H1 (cell line): Measurements from ENCODE around the gene CKAP5. TPM values are rescaled to one million over a fixed set of nuclear protein-coding genes. Genes with fewer than 3 reads are reported as not detected.

Experiments
- CTCF ChIA-PET: fragments of 300-600 bp; sonication (Branson Sonifier 250); formaldehyde crosslinking; loops from one replicate; lab custom pipeline; 2021; ENCODE audit not compliant: partially characterized antibody; lab: Charles Lee
- POLR2A ChIA-PET: fragments of 300-600 bp; sonication (Branson Sonifier 250); formaldehyde crosslinking; loops from one replicate; lab custom pipeline; 2021; ENCODE audit warnings: inconsistent platforms; ENCODE audit not compliant: partially characterized antibody; lab: Charles Lee
- DNase-seq, 2 experiments: peaks; one replicate each; pipeline versions ENCODE4 v3.0.0 to v3.0.0-alpha.2; 2010 to 2022; ENCODE audit warnings: low spot score in 2 of 2, low read depth in 1 of 2, mixed read lengths in 1 of 2
- FAIRE-seq: peaks from 2 replicates; lab custom pipeline; 2011; peaks lifted over from hg19 to GRCh38; lab: Jason Lieb, UNC
- H2AFZ ChIP-seq: 2 replicates; pipeline ENCODE4 v1.8.1; 2012; ENCODE audit warnings: low read length, inconsistent platforms
- H2AK5ac ChIP-seq: 2 replicates; pipeline ENCODE4 v1.6.1; 2013; ENCODE audit warnings: low read depth, low read length
- H2BK120ac ChIP-seq: replicated peaks from 2 replicates; pipeline ENCODE3; 2013; ENCODE audit warnings: low read depth, low read length, inconsistent platforms
- H2BK12ac ChIP-seq: 2 replicates; pipeline ENCODE4 v1.6.1; 2013; ENCODE audit warnings: low read depth, low read length
- H2BK15ac ChIP-seq: 2 replicates; pipeline ENCODE4 v1.6.1; 2013; ENCODE audit warnings: low read length
- H2BK20ac ChIP-seq: 2 replicates; pipeline ENCODE4 v1.6.1; 2013; ENCODE audit warnings: low read length
- H2BK5ac ChIP-seq: 2 replicates; pipeline ENCODE4 v1.6.1; 2013; ENCODE audit warnings: low read depth, low read length
- H3K14ac ChIP-seq: 2 replicates; pipeline ENCODE4 v1.6.1; 2013; ENCODE audit warnings: inconsistent platforms; ENCODE audit not compliant: insufficient read length
- H3K18ac ChIP-seq: 2 replicates; pipeline ENCODE4 v1.6.1; 2013; ENCODE audit warnings: low read length; ENCODE audit errors: extremely low read depth
- H3K23ac ChIP-seq: 2 replicates; pipeline ENCODE4 v1.6.1; 2013; ENCODE audit warnings: inconsistent platforms; ENCODE audit not compliant: insufficient read length
- H3K23me2 ChIP-seq: 2 replicates; pipeline ENCODE4 v1.6.1; 2013; ENCODE audit warnings: low read depth, low read length
- H3K27ac ChIP-seq: 2 replicates; pipeline ENCODE4 v1.6.1; 2011; ENCODE audit warnings: low read depth, low read length, inconsistent platforms
- H3K27me3 ChIP-seq, 4 experiments: replicated peaks in 1 of 4; 1 replicate in 1 of 4; 2 replicates in 3 of 4; pipeline versions ENCODE4 v1.6.1 to v1.8.1; 2011 to 2013; ENCODE audit warnings: low read length in 3 of 4, mild to moderate bottlenecking in 3 of 4, inconsistent platforms in 2 of 4, mixed read lengths in 2 of 4, moderate library complexity in 1 of 4; ENCODE audit not compliant: control insufficient read depth in 3 of 4, insufficient read depth in 3 of 4; ENCODE audit errors: extremely low read depth in 1 of 4
- H3K36me3 ChIP-seq, 4 experiments: 2 replicates each; pipeline versions ENCODE4 v1.6.1 to v1.8.1; 2011 to 2013; ENCODE audit warnings: mild to moderate bottlenecking in 4 of 4, low read length in 3 of 4, moderate library complexity in 2 of 4, control low read depth in 1 of 4, inconsistent platforms in 1 of 4; ENCODE audit not compliant: insufficient read depth in 4 of 4, control insufficient read depth in 2 of 4
- H3K4ac ChIP-seq: replicated peaks from 2 replicates; pipeline ENCODE3; 2013; ENCODE audit warnings: low read length, low read depth, mixed read lengths, inconsistent platforms; ENCODE audit not compliant: insufficient read length
- H3K4me1 ChIP-seq, 4 experiments: replicated peaks in 1 of 4; 1 replicate in 1 of 4; 2 replicates in 3 of 4; pipeline versions ENCODE4 v1.6.1 to v1.8.1; 2011 to 2013; ENCODE audit warnings: low read length in 3 of 4, inconsistent platforms in 2 of 4, mixed read lengths in 1 of 4; ENCODE audit not compliant: insufficient read depth in 4 of 4, control insufficient read depth in 3 of 4
- H3K4me2 ChIP-seq, 2 experiments: 2 replicates each; pipeline versions ENCODE4 v1.6.1 to v1.8.1; 2011 to 2013; ENCODE audit warnings: low read depth in 2 of 2, low read length in 2 of 2, control low read depth in 1 of 2, inconsistent platforms in 1 of 2, mild to moderate bottlenecking in 1 of 2; ENCODE audit not compliant: insufficient read depth in 1 of 2
- H3K4me3 ChIP-seq, 4 experiments: fragments of 200-600, 300-600 bp in 1 of 4; sonication (generic), shearing (Covaris generic), sonication (Bioruptor Twin) in 1 of 4; 2 replicates each; pipeline versions ENCODE4 v1.5.1 to v1.8.1; 2011 to 2016; ENCODE audit warnings: low read length in 4 of 4, low read depth in 3 of 4, control low read depth in 2 of 4, inconsistent platforms in 2 of 4, mild to moderate bottlenecking in 2 of 4, mixed read lengths in 1 of 4, moderate library complexity in 1 of 4; ENCODE audit not compliant: insufficient read depth in 2 of 4; ENCODE audit errors: extremely low read depth in 1 of 4
- H3K56ac ChIP-seq: replicated peaks from 2 replicates; pipeline ENCODE3; 2013; ENCODE audit warnings: low read depth, mild to moderate bottlenecking, mixed read lengths, low read length, inconsistent platforms; ENCODE audit not compliant: insufficient read length
- H3K79me1 ChIP-seq: 2 replicates; pipeline ENCODE4 v1.6.1; 2013; ENCODE audit warnings: low read depth, low read length, control low read depth
- H3K79me2 ChIP-seq, 2 experiments: 2 replicates each; pipeline versions ENCODE4 v1.6.1 to v1.8.1; 2012 to 2013; ENCODE audit warnings: low read length in 2 of 2, mild to moderate bottlenecking in 2 of 2, inconsistent platforms in 1 of 2; ENCODE audit not compliant: insufficient read depth in 2 of 2, control insufficient read depth in 1 of 2
- H3K9ac ChIP-seq, 4 experiments: replicated peaks in 1 of 4; 1 replicate in 1 of 4; 2 replicates in 3 of 4; pipeline versions ENCODE4 v1.6.1 to v1.8.1; 2011 to 2013; ENCODE audit warnings: low read depth in 3 of 4, low read length in 3 of 4, control low read depth in 2 of 4, mild to moderate bottlenecking in 2 of 4, moderate library complexity in 2 of 4, inconsistent platforms in 1 of 4; ENCODE audit errors: extremely low read depth in 1 of 4
- H3K9me3 ChIP-seq, 2 experiments: 2 replicates each; pipeline versions ENCODE4 v1.6.1 to v1.8.1; 2012 to 2013; ENCODE audit warnings: mild to moderate bottlenecking in 2 of 2, moderate library complexity in 2 of 2, control low read depth in 1 of 2, inconsistent platforms in 1 of 2, low read depth in 1 of 2, low read length in 1 of 2, mixed read lengths in 1 of 2; ENCODE audit not compliant: insufficient read depth in 2 of 2
- H4K20me1 ChIP-seq, 2 experiments: replicated peaks in 1 of 2; 2 replicates each; pipeline versions ENCODE3 to v1.8.1; 2011 to 2013; ENCODE audit warnings: inconsistent platforms in 2 of 2, low read length in 2 of 2, mild to moderate bottlenecking in 1 of 2; ENCODE audit not compliant: insufficient read depth in 2 of 2, control insufficient read depth in 1 of 2
- H4K5ac ChIP-seq: 2 replicates; pipeline ENCODE4 v1.6.1; 2013; ENCODE audit warnings: low read length, low read depth, mixed read lengths, inconsistent platforms; ENCODE audit not compliant: insufficient read length
- H4K8ac ChIP-seq: 2 replicates; pipeline ENCODE4 v1.8.0; 2013; ENCODE audit warnings: mild to moderate bottlenecking, moderate library complexity, low read length, inconsistent platforms; ENCODE audit not compliant: insufficient read depth; ENCODE audit errors: extremely low read depth
- H4K91ac ChIP-seq: replicated peaks from 2 replicates; pipeline ENCODE3; 2013; ENCODE audit warnings: low read length, mixed read lengths, inconsistent platforms; ENCODE audit not compliant: insufficient read length
- ASH2L ChIP-seq: fragments of 200-600, 300-600 bp; sonication (generic); IDR thresholded peaks from one replicate; pipeline ENCODE4 v1.7.1; 2017; ENCODE audit warnings: low read length
- CBX8 ChIP-seq: fragments of 300-800, 300-1000 bp; sonication (generic); IDR thresholded peaks from 2 replicates; pipeline ENCODE4 v1.7.1; 2016; ENCODE audit warnings: low read depth, low read length, borderline replicate concordance
- CREB1 ChIP-seq: IDR thresholded peaks from 2 replicates; pipeline ENCODE4 v1.6.1; 2012; ENCODE audit warnings: inconsistent platforms
- JUN ChIP-seq: IDR thresholded peaks from 2 replicates; pipeline ENCODE4 v1.6.1; 2011; ENCODE audit warnings: low read depth, mild to moderate bottlenecking, improper control_type of control experiment, low read length
- JUND ChIP-seq: IDR thresholded peaks from 2 replicates; pipeline ENCODE4 v1.6.1; 2011; ENCODE audit warnings: mild to moderate bottlenecking, improper control_type of control experiment, low read length
- KDM1A ChIP-seq: fragments of 200-600, 300-600 bp; sonication (generic); IDR thresholded peaks from 2 replicates; pipeline ENCODE4 v1.7.1; 2016; ENCODE audit warnings: mild to moderate bottlenecking, low read length, borderline replicate concordance
- KDM4A ChIP-seq: IDR thresholded peaks from one replicate; pipeline ENCODE4 v1.7.1; 2012; ENCODE audit warnings: low read depth, mild to moderate bottlenecking, moderate library complexity, low read length, inconsistent platforms; ENCODE audit not compliant: severe bottlenecking
- KDM5A ChIP-seq: fragments of 200-600 bp; IDR thresholded peaks from 2 replicates; pipeline ENCODE4 v1.7.1; 2012; ENCODE audit warnings: mild to moderate bottlenecking, low read length, inconsistent platforms, mixed read lengths
- NANOG ChIP-seq: IDR thresholded peaks from 2 replicates; pipeline ENCODE4 v1.6.1; 2011; ENCODE audit warnings: low read length, low read depth, mild to moderate bottlenecking, inconsistent platforms; ENCODE audit not compliant: insufficient read depth, poor library complexity, severe bottlenecking
- RBBP5 ChIP-seq: IDR thresholded peaks from 2 replicates; pipeline ENCODE4 v1.7.1; 2012; ENCODE audit warnings: low read depth, mild to moderate bottlenecking, inconsistent platforms, low read length, moderate library complexity, borderline replicate concordance
- RNF2 ChIP-seq: fragments of 200-900, 300-1000 bp; sonication (generic); IDR thresholded peaks from 2 replicates; pipeline ENCODE4 v1.7.1; 2016; ENCODE audit warnings: borderline replicate concordance, low read depth, mild to moderate bottlenecking, antibody characterized with exemption, low read length; ENCODE audit not compliant: poor library complexity, severe bottlenecking; ENCODE audit errors: missing control alignments
- SAP30 ChIP-seq: fragments of 300-600 bp; sonication (generic); IDR thresholded peaks from 2 replicates; pipeline ENCODE4 v1.7.1; 2012; ENCODE audit warnings: low read length, moderate library complexity, mild to moderate bottlenecking, inconsistent platforms; ENCODE audit not compliant: insufficient read depth, insufficient replicate concordance
- SIN3A ChIP-seq, 2 experiments: IDR thresholded peaks in 1 of 2; conservative IDR thresholded peaks in 1 of 2; 2 replicates each; pipeline ENCODE4 v1.6.1; 2011 to 2012; ENCODE audit warnings: low read length in 2 of 2, improper control_type of control experiment in 1 of 2, low read depth in 1 of 2, mild to moderate bottlenecking in 1 of 2
- SRF ChIP-seq: IDR thresholded peaks from 2 replicates; pipeline ENCODE4 v1.6.1; 2011; ENCODE audit warnings: mild to moderate bottlenecking, low read depth, low read length, moderate library complexity
- WGBS, 2 experiments: shearing (Covaris generic) in 1 of 2; methylation state at CpG; one replicate each; pipeline versions ENCODE4 v1.1.6 to v1.1.7; 2013 to 2015; ENCODE audit warnings: low lambda C conversion rate in 2 of 2, mixed read lengths in 2 of 2, inconsistent platforms in 1 of 2, low coverage in 1 of 2, missing lambda C conversion rate in 1 of 2; ENCODE audit not compliant: insufficient replicate concordance in 2 of 2, insufficient coverage in 1 of 2, insufficient read length in 1 of 2; ENCODE audit errors: extremely low coverage in 1 of 2, missing lambda C conversion rate in 1 of 2; 5-methylcytosine and 5-hydroxymethylcytosine counted together
- polyA plus RNA-seq, 7 experiments: library from polyadenylated mRNA; depleted of rRNA in 3 of 7; stranded (reverse) in 5 of 7; unstranded in 2 of 7; fragments of >200 nt in 5 of 7; fragments of 200-250 nt in 2 of 7; gene quantifications; 1 replicate in 5 of 7; 2 replicates in 1 of 7; 4 replicates in 1 of 7; pipeline versions ENCODE4 v1.2.1 to v1.2.3, GENCODE V29; 2011 to 2013; ENCODE audit warnings: missing spikeins in 2 of 7, mixed read lengths in 2 of 7
- total RNA-seq: library from RNA; stranded (reverse); fragmentation: NEBNext Ultra II Directional; extraction: Animal tissue kit (Norgen Biotek cat#: 25700); gene quantifications from 2 replicates; pipeline ENCODE4 v1.2.1, GENCODE V29; 2021

The CKAP5 gene
- total and polyA plus RNA-seq, 2 of the 8 experiments (the other 6 are each of a cell fraction or from before 2014, with no cell fraction given): 64.8 to 185 TPM

DNA sequence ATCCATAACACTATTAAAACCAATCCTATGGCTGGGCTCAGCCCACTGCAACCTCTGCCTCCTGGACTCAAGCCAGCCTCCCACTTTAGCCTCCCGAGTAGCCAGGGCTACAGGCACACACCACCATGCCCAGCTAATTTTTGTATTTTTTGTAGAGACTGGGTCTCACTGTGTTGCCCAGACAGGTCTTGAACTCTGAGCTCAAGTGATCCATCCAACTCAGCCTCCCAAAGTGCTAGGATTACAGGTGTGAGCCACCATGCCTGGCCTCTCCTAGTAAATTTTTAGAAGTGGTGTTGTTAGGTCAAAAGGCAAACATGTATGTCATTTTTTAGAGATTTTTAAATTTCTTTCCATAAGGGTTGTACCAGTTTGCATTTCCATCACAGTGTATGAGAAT, 112.8 kb downstream of the CKAP5 start:
- POLR2A ChIA-PET: interaction anchor here (0.6 to 1.6 kb wide), 2 partner anchors 14 to 61 kb away, joined by 3 read pairs; partner anchors contain the start of gene F2
- no peak overlapping the region for H2BK5ac ChIP-seq
- FAIRE-seq: no peak
- TF ChIP-seq JUN (no peak), SIN3A (conservative IDR thresholded peaks at IDR 0.05 in 1 of 2, IDR thresholded peaks at IDR 0.05 in 1 of 2; ENCODE audit: low read depth in 1 of 2, low read length in 2 of 2) (no peak), KDM4A (no peak), NANOG (no peak), RBBP5 (no peak), SAP30 (no peak), SRF (no peak), KDM5A (no peak), CREB1 (no peak), CBX8 (no peak), JUND (no peak), KDM1A (no peak), ASH2L (no peak), RNF2 (no peak)

More for the DNA sequence above, 112.8 kb downstream of the CKAP5 start:
- H4K5ac ChIP-seq: no peak overlapping the region
- no peak overlapping the region for H2BK12ac ChIP-seq
- H3K56ac ChIP-seq: no peak overlapping the region
- H2BK20ac ChIP-seq: no peak overlapping the region
- no peak overlapping the region for H3K4ac ChIP-seq
- H2BK120ac ChIP-seq: no peak overlapping the region
- no peak overlapping the region for H4K8ac ChIP-seq
- H3K9me3 ChIP-seq: no peaks in the 10 kb centered on the region
- no peaks in the 10 kb centered on the region for H3K27me3 ChIP-seq
- DNase-seq: no peak
- H3K23ac ChIP-seq: no peak overlapping the region
- H3K14ac ChIP-seq: no peak overlapping the region
- no peaks in the 10 kb centered on the region for H3K79me2 ChIP-seq
- no peak overlapping the region for H3K18ac ChIP-seq
- WGBS, 2 experiments: 85% methylated on average over 1 of the region's 1 CpG; no CpG with 5 or more reads in 1 of the 2 experiments
- CTCF ChIA-PET: no interaction called here
- H2BK15ac ChIP-seq: no peak overlapping the region
- no peak overlapping the region for H3K4me3 ChIP-seq
- H3K79me1 ChIP-seq: no peaks in the 10 kb centered on the region
- no peak overlapping the region for H2AK5ac ChIP-seq
- H4K20me1 ChIP-seq: no peaks in the 10 kb centered on the region
- H3K23me2 ChIP-seq: no peaks in the 10 kb centered on the region
- H3K4me2 ChIP-seq: no peak overlapping the region
- no peak overlapping the region for H3K9ac ChIP-seq
- H4K91ac ChIP-seq: no peak overlapping the region
- H3K4me1 ChIP-seq: no peaks in the 10 kb centered on the region
- H3K36me3 ChIP-seq: no peaks in the 10 kb centered on the region
- H2AFZ ChIP-seq: no peak overlapping the region
- H3K27ac ChIP-seq: no peak overlapping the region
